ENCODE data around the gene ZNF750.

ZNF750 gene

GRCh38 chr17:82863383-82863940, 23.6 kb upstream of the ZNF750 start:
- no peak for DNase-seq (ENCODE audit: low read depth)
- H3K4me3 ChIP-seq (ENCODE audit: low read depth, low read length), result peak overlapping the region; percentile 2; the same call in 1 of the 2 replicates
- no peak for TF ChIP-seq CTCF (IDR thresholded peaks at IDR 0.05; ENCODE audit: insufficient read depth, low read depth, low read length, missing control alignments)

DNA sequence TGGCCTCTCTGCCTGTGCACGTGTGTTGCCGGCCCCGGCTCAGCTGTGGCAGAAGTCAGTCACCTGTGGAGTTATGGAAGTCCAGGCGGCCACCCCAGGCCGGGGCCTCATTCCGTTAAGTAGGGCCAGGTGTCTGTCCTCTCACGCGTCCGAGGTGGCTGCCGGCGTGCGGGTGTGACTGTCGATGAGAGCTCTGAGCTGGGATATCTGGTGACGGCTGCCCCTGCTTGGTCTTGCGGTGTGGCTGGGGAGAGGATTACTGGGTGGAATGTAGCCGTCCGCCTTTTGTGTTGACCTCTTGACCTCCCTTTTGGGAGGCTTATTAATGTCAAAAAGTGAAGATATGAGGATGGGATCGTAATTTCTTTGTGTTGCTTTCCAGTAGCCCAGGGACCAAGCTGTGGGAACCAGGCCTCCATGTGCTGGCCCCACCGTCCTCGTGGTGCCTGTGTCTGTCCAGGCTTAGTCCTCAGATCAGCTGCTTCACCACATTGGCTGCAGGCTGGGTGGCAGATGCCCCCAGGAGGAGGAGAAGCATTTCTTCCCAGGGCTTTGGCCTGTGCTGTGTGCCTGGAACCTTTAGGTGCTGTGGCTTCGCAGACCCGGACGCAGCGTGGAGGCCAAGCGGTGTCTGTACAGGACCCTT, 23.0 kb upstream of the ZNF750 start:
- no peak for DNase-seq (ENCODE audit: low read depth)
- no peak for TF ChIP-seq CTCF (IDR thresholded peaks at IDR 0.05; ENCODE audit: insufficient read depth, low read depth, low read length, missing control alignments)
- no peak overlapping the region for H3K4me3 ChIP-seq (ENCODE audit: low read depth, low read length)

DNA sequence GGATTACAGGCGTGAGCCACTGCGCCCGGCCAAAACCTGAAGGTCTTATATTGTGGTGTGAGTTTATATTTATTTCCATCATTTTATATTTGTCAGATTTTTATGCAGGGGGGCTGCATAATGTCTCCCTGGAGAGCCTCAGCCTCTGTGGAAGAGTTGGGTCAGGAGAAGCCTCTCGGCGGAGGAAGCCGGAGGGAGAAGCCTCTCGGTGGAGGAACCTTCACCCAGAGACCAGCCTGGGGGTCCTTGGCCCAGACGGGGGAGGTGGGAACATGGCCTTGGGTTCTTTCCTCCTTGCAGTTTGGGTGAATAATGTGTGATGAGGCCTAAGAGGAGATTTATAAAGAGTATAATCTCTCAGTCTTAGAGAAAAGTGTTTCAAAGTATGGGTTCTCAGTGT, 22.4 kb upstream of the ZNF750 start:
- DNase-seq (ENCODE audit: low read depth), result no peak
- no peak for TF ChIP-seq CTCF (IDR thresholded peaks at IDR 0.05; ENCODE audit: insufficient read depth, low read depth, low read length, missing control alignments)
- no peak overlapping the region for H3K4me3 ChIP-seq (ENCODE audit: low read depth, low read length)

GRCh38 chr17:82861393-82861775, 21.6 kb upstream of the ZNF750 start:
- no peak for DNase-seq (ENCODE audit: low read depth)
- TF ChIP-seq CTCF (IDR thresholded peaks at IDR 0.05; ENCODE audit: insufficient read depth, low read depth, low read length, missing control alignments), result no peak
- H3K4me3 ChIP-seq (ENCODE audit: low read depth, low read length), result peak overlapping the region; percentile 35

DNA sequence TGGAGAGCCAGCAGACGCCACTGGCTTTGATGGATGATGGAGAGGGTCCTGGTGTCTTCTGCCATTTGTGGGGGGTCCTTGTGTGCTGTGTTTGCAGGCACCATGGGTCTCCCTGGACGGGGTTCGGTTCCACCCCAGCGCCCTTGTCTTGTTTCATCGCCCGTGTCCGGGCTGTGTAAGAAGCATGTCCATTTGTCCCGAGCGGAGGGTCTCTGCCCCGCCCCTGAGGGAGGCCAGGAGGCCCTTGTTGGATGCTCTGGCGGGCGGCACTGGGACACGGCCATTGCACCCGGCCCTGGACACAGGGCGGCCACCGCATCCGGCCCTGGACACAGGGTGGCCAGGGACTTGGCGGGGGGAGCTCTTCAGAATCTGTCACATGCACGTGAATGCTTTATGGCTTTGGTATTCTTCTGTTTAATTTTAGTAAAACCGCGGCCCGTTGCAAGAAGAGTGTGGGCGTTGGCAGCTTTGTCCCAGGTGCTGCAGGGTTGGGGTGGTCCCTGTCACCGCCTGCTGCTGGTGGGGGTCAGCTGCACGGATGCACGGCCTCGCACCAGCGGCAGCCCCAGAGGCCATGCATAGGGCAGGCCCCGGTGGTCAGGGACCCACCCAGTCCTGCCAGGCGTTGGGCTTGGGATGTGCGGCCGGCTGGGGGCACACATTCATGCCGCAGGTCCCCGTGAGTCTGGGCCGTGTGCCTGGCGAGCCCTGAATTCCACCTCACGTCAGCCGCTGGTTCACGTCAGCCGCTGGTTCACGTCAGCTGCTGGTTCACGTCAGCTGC, 21.0 kb upstream of the ZNF750 start:
- H3K4me3 ChIP-seq (ENCODE audit: low read depth, low read length), result peak overlapping the region; percentile 35
- TF ChIP-seq CTCF (IDR thresholded peaks at IDR 0.05; ENCODE audit: insufficient read depth, low read depth, low read length, missing control alignments), result no peak
- no peak for DNase-seq (ENCODE audit: low read depth)

GRCh38 chr17:82859431-82860403, 19.9 kb upstream of the ZNF750 start:
- peak; percentile 80 for DNase-seq (ENCODE audit: low read depth)
- no peak for TF ChIP-seq CTCF (IDR thresholded peaks at IDR 0.05; ENCODE audit: insufficient read depth, low read depth, low read length, missing control alignments)
- peak overlapping the region; percentile 35 for H3K4me3 ChIP-seq (ENCODE audit: low read depth, low read length)
